Colonic mucosa (tissue), 4 donors: ENCODE data around the gene POLR3G. TPM values are rescaled to one million over a fixed set of nuclear protein-coding genes. Genes with fewer than 3 reads are reported as not detected.

Source experiments
- DNase-seq: peaks from one replicate; pipeline ENCODE4 v3.0.0-alpha.2; 2020
- H3K27ac ChIP-seq: fragments of 200-600 bp; one replicate; pipeline ENCODE4 v1.8.0; 2021
- H3K27me3 ChIP-seq: fragments of 200-600 bp; one replicate; pipeline ENCODE4 v1.8.0; 2021
- H3K36me3 ChIP-seq: fragments of 200-600 bp; one replicate; pipeline ENCODE4 v1.8.0; 2021
- H3K4me1 ChIP-seq: fragments of 200-600 bp; one replicate; pipeline ENCODE4 v1.8.0; 2021; ENCODE audit warnings: mild to moderate bottlenecking
- H3K4me3 ChIP-seq: fragments of 200-600 bp; one replicate; pipeline ENCODE4 v1.8.0; 2021
- H3K9ac ChIP-seq, 2 donors: one replicate each; pipeline ENCODE4 v1.7.0; 2013; ENCODE audit warnings: control low read depth in 2 of 2, low read depth in 2 of 2, low read length in 2 of 2
- H3K9me3 ChIP-seq: fragments of 200-600 bp; one replicate; pipeline ENCODE4 v1.8.0; 2021
- intact Hi-C: fragments of 100-400 bp; cut with DNase I; formaldehyde crosslinking; loops from one replicate; pipeline ENCODE4 v1.14.1; 2022
- total RNA-seq, 2 donors: library from RNA; stranded (reverse); fragmentation: NEBNext Ultra II Directional in 1 of 2; extraction: Animal tissue kit (Norgen Biotek cat#: 25700) in 1 of 2; gene quantifications; one replicate each; pipeline ENCODE4 v1.2.1, GENCODE V29; 2021
- TF ChIP-seq, protein P1 (sequence below): fragments of 200-600 bp; IDR thresholded peaks from one replicate; pipeline ENCODE4 v1.8.0; 2022; ENCODE audit warnings: antibody characterized with exemption, mild to moderate bottlenecking
- donor health status: healthy.
- donor health status: DM: no; HTN: no; CAD: no.
- donor health status: DM: no; HTN: no; CAD: no.

The POLR3G gene
- total RNA-seq, 2 donors from 2014 or later, result 1.7 to 4.0 TPM

- Histone ChIP-seq H3K4me1 (peaks cover 5% of the 10 kb centered on the region), H3K4me3 (no peak overlapping the region), H3K27ac (no peak overlapping the region), H3K9me3 (no peaks in the 10 kb centered on the region), H3K9ac (no peak overlapping the region), H3K27me3 (no peaks in the 10 kb centered on the region), H3K36me3 (no peaks in the 10 kb centered on the region)
- DNase-seq, result no peak
- intact Hi-C loops, result no loop called here
- TF ChIP-seq, protein P1, sequence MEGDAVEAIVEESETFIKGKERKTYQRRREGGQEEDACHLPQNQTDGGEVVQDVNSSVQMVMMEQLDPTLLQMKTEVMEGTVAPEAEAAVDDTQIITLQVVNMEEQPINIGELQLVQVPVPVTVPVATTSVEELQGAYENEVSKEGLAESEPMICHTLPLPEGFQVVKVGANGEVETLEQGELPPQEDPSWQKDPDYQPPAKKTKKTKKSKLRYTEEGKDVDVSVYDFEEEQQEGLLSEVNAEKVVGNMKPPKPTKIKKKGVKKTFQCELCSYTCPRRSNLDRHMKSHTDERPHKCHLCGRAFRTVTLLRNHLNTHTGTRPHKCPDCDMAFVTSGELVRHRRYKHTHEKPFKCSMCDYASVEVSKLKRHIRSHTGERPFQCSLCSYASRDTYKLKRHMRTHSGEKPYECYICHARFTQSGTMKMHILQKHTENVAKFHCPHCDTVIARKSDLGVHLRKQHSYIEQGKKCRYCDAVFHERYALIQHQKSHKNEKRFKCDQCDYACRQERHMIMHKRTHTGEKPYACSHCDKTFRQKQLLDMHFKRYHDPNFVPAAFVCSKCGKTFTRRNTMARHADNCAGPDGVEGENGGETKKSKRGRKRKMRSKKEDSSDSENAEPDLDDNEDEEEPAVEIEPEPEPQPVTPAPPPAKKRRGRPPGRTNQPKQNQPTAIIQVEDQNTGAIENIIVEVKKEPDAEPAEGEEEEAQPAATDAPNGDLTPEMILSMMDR, result no peak
Observed at GRCh38 chr5:90533794-90534193, 59.1 kb downstream of the POLR3G start.

DNA sequence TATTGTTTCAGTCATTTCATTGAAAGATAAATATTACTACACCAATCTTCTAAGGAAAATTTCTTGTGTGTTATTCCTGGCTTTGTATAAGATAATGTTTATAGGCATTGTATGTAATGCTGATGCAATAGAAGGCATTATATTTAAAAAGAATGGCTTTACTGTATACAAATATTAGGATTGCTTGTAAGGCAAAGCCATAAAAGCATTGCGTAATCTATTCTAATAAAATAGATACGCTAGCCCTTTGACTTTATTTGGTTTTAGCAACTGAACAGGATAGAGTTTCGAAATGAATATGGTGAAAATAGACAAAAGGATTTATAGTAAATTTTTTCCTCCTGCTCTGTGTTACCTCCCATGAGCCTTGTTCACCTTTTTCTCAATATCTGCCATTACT, 60.3 kb downstream of the POLR3G start:
- intact Hi-C loops, result no loop called here
- Histone ChIP-seq H3K9me3 (no peaks in the 10 kb centered on the region), H3K9ac (no peak overlapping the region), H3K27ac (no peak overlapping the region), H3K36me3 (no peaks in the 10 kb centered on the region), H3K27me3 (no peaks in the 10 kb centered on the region), H3K4me3 (no peak overlapping the region), H3K4me1 (peaks cover 5% of the 10 kb centered on the region)
- TF ChIP-seq, protein P1, result no peak
- no peak for DNase-seq

DNA sequence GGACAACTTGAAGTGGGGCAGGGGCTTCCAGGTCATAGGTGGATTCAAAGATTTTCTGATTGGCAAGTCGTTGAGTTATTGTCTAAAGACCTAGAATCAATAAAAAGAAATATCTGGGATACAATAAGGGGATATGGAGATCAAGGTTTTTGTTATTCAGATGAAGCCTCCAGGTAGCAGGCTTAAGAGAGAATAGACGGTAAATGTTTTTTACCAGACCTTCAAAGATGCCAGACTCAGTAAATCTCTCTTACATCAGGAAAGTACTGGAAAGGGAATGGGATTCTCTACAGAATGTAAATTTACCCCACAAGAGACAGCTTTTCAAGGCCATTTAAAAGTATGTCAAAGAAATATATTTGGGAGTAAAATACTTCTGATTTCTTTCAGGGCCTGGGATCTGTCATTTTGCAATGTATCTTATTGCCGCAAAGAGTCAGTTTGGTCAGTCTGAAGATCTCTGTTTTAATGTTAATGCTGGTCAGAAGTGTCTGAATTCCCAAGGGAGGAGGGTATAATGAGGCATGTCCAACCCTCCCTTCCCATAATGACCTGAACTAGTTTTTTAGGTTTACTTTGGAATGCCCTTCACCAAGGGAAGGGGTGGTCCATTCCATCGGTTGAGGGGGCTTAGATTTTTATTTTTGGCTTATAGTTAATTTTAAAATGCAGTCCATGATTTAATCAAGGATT, 68.3 kb downstream of the POLR3G start:
- no peak overlapping the region for H3K27ac ChIP-seq

DNA sequence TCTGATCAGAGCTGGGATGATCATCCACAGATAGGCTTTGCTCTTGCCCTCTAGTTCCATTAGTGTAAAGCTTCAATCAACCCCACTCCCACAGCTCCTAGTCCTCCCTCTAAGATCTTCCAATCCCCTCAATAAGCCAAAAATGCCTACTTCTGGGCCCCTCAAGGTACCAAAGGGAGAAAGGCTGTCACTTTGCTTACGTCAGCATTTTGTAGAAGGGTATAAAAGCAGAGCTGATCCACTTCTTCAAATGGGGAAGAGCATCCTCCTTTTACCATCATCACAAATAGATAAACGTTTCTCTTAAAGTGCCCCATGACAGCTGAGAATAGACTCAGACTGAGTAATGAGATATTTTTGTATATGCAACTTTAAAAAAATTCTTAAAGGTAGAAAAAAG, 70.8 kb downstream of the POLR3G start:
- H3K36me3 ChIP-seq, result no peaks in the 10 kb centered on the region
- no peak overlapping the region for H3K9ac ChIP-seq
- no peaks in the 10 kb centered on the region for H3K4me1 ChIP-seq
- no peaks in the 10 kb centered on the region for H3K27me3 ChIP-seq
- no peak for DNase-seq
- intact Hi-C loops, result no loop called here
- H3K27ac ChIP-seq, result no peak overlapping the region
- H3K9me3 ChIP-seq, result no peaks in the 10 kb centered on the region
- TF ChIP-seq, protein P1, result no peak
- H3K4me3 ChIP-seq, result no peak overlapping the region

More for the DNA sequence above, 68.3 kb downstream of the POLR3G start:
- TF ChIP-seq, protein P1, result no peak
- intact Hi-C loops, result no loop called here
- no peaks in the 10 kb centered on the region for H3K36me3 ChIP-seq
- no peaks in the 10 kb centered on the region for H3K27me3 ChIP-seq
- no peak for DNase-seq
- no peaks in the 10 kb centered on the region for H3K9me3 ChIP-seq
- no peak overlapping the region for H3K9ac ChIP-seq
- no peaks in the 10 kb centered on the region for H3K4me1 ChIP-seq
- no peak overlapping the region for H3K4me3 ChIP-seq

GRCh38 chr5:90546216-90546837, 71.7 kb downstream of the POLR3G start:
- TF ChIP-seq, protein P1, result no peak
- H3K9ac ChIP-seq, result no peak overlapping the region
- no peak overlapping the region for H3K4me3 ChIP-seq
- H3K27me3 ChIP-seq, result no peaks in the 10 kb centered on the region
- H3K9me3 ChIP-seq, result no peaks in the 10 kb centered on the region
- no peak overlapping the region for H3K27ac ChIP-seq
- no peak for DNase-seq
- intact Hi-C loops, result no loop called here
- no peaks in the 10 kb centered on the region for H3K36me3 ChIP-seq
- H3K4me1 ChIP-seq, result no peaks in the 10 kb centered on the region
